ENCODE data around the gene RAB6B. TPM values are rescaled to one million over a fixed set of nuclear protein-coding genes. Genes with fewer than 3 reads are reported as not detected.
A peak's percentile ranks its signal among the peaks of the same experiment; 100 is the strongest.

RAB6B gene
- total and polyA plus RNA-seq, 2 of the 8 experiments (the other 6 are each of a cell fraction or from before 2014, with no cell fraction given): 7.9 to 15.6 TPM

- Histone ChIP-seq H2BK12ac (ENCODE audit: low read depth, low read length) (no peak overlapping the region), H3K23me2 (ENCODE audit: low read depth, low read length) (no peaks in the 10 kb centered on the region), H4K8ac (ENCODE audit: extremely low read depth, insufficient read depth, low read length) (peak overlapping the region; percentile 65; the same call in 1 of the 2 replicates), H3K56ac (replicated peaks; ENCODE audit: insufficient read length, low read depth, low read length) (no peak overlapping the region), H3K27ac (ENCODE audit: low read depth, low read length) (no peak overlapping the region), H2BK15ac (ENCODE audit: low read length) (no peak overlapping the region), H3K9me3 (ENCODE audit: insufficient read depth in 2 of 2, low read depth in 1 of 2, low read length in 1 of 2) (no peaks in the 10 kb centered on the region), H4K91ac (replicated peaks; ENCODE audit: insufficient read length, low read length) (no peak overlapping the region), H3K4me1 (replicated peaks in 1 of 4; ENCODE audit: control insufficient read depth in 3 of 4, insufficient read depth in 4 of 4, low read length in 3 of 4) (peaks cover 0 to 2% (median 0%) of the 10 kb centered on the region in 4 experiments; a peak in 1 of 7 replicates), H2AK5ac (ENCODE audit: low read depth, low read length) (no peak overlapping the region), H3K18ac (ENCODE audit: extremely low read depth, low read length) (no peak overlapping the region), H2BK5ac (ENCODE audit: low read depth, low read length) (no peak overlapping the region), H2BK120ac (replicated peaks; ENCODE audit: low read depth, low read length) (no peak overlapping the region), H2BK20ac (ENCODE audit: low read length) (no peak overlapping the region), H4K5ac (ENCODE audit: insufficient read length, low read depth, low read length) (no peak overlapping the region), H3K4ac (replicated peaks; ENCODE audit: insufficient read length, low read depth, low read length) (no peak overlapping the region), H3K27me3 (replicated peaks in 1 of 4; ENCODE audit: control insufficient read depth in 3 of 4, extremely low read depth in 1 of 4, insufficient read depth in 3 of 4, low read length in 3 of 4) (no peaks in the 10 kb centered on the region), H3K9ac (replicated peaks in 1 of 4; ENCODE audit: extremely low read depth in 1 of 4, low read depth in 3 of 4, low read length in 3 of 4) (no peak overlapping the region), H3K79me1 (ENCODE audit: low read depth, low read length) (no peaks in the 10 kb centered on the region), H3K79me2 (ENCODE audit: control insufficient read depth in 1 of 2, insufficient read depth in 2 of 2, low read length in 2 of 2) (no peaks in the 10 kb centered on the region), H3K36me3 (ENCODE audit: control insufficient read depth in 2 of 4, insufficient read depth in 4 of 4, low read length in 3 of 4) (no peaks in the 10 kb centered on the region; a peak in 3 of 8 replicates), H2AFZ (ENCODE audit: low read length) (no peak overlapping the region), H3K14ac (ENCODE audit: insufficient read length) (no peak overlapping the region), H4K20me1 (replicated peaks in 1 of 2; ENCODE audit: control insufficient read depth in 1 of 2, insufficient read depth in 2 of 2, low read length in 2 of 2) (no peaks in the 10 kb centered on the region), H3K4me2 (ENCODE audit: insufficient read depth in 1 of 2, low read depth in 2 of 2, low read length in 2 of 2) (no peak overlapping the region), H3K4me3 (ENCODE audit: extremely low read depth in 1 of 4, insufficient read depth in 2 of 4, low read depth in 3 of 4, low read length in 4 of 4) (no peak overlapping the region), H3K23ac (ENCODE audit: insufficient read length) (no peak overlapping the region)
- CTCF ChIA-PET (ENCODE audit: partially characterized antibody): interaction anchor here (0.7 to 1.9 kb wide), 5 partner anchors 9 to 69 kb away, joined by 3 to 5 read pairs (median 3); no protein-coding TSS in a partner anchor
- 91% methylated on average over 8 of the region's 8 CpGs; no CpG with 5 or more reads in 1 of the 2 experiments for WGBS, 2 experiments (ENCODE audit: extremely low coverage in 1 of 2, insufficient coverage in 1 of 2, insufficient read length in 1 of 2, insufficient replicate concordance in 2 of 2, low coverage in 1 of 2, low lambda C conversion rate in 2 of 2, missing lambda C conversion rate in 1 of 2)
- no peak for DNase-seq (ENCODE audit: low read depth in 1 of 2, low spot score in 2 of 2)
- no peak for TF ChIP-seq KDM1A (IDR thresholded peaks at IDR 0.05; ENCODE audit: borderline replicate concordance, low read length)
- no peak for TF ChIP-seq ZNF274 (IDR thresholded peaks at IDR 0.05; ENCODE audit: borderline replicate concordance, extremely low read depth, low read length)
- TF ChIP-seq TEAD4 (IDR thresholded peaks at IDR 0.05; ENCODE audit: low read depth, low read length): no peak
- POLR2A ChIA-PET (ENCODE audit: partially characterized antibody): no interaction called here
- FAIRE-seq: no peak
These were observed 54.5 kb downstream of the RAB6B start for GRCh38 chr3:133841196-133841595.

All from H1 (cell line).